IMR-90 (cell line): ENCODE measurements around the gene OR4D9. TPM values are rescaled to one million over a fixed set of nuclear protein-coding genes. Genes with fewer than 3 reads are reported as not detected.
A peak's percentile ranks its signal among the peaks of the same experiment; 100 is the strongest.

Experiments
- ATAC-seq: fragments of 200-7000 bp; cut with Tn5 transposase; 2 replicates; pipeline ENCODE4 v1.9.1; 2020; ENCODE audit warnings: low read depth, mild to moderate bottlenecking, moderate library complexity
- BruUV-seq: library from RNA; stranded (reverse); fragments of 400-500 nt; replicated peaks from 2 replicates; lab custom pipeline; 2021; lab: Mats Ljungman, UMichigan
- CTCF ChIA-PET: fragments of 300-600 bp; formaldehyde crosslinking; extraction: SDS; loops from one replicate; lab custom pipeline; 2021; ENCODE audit warnings: antibody characterized with exemption; lab: Yijun Ruan, JAX
- POLR2A ChIA-PET: fragments of 300-600 bp; sonication (Branson Sonifier 250); formaldehyde crosslinking; loops from one replicate; lab custom pipeline; 2022; ENCODE audit warnings: antibody characterized with exemption; ENCODE audit not compliant: unreplicated experiment; lab: Charles Lee
- DNase-seq: peaks from one replicate; pipeline ENCODE4 v3.0.0; 2013
- H2AFZ ChIP-seq: replicated peaks from 2 replicates; pipeline ENCODE3; 2013; ENCODE audit warnings: low read length, mild to moderate bottlenecking; ENCODE audit not compliant: poor library complexity
- H2AK5ac ChIP-seq: 2 replicates; pipeline ENCODE4 v1.6.1; 2013; ENCODE audit warnings: low read depth, low read length, inconsistent platforms
- H2AK9ac ChIP-seq: replicated peaks from 2 replicates; pipeline ENCODE3; 2013; ENCODE audit warnings: mild to moderate bottlenecking, low read depth, low read length, moderate library complexity; ENCODE audit not compliant: poor library complexity
- H2BK120ac ChIP-seq: 2 replicates; pipeline ENCODE4 v1.6.1; 2013; ENCODE audit warnings: low read depth, low read length, inconsistent platforms
- H2BK15ac ChIP-seq: 3 replicates; pipeline ENCODE4 v1.6.1; 2013; ENCODE audit warnings: low read depth, low read length, inconsistent platforms
- H2BK20ac ChIP-seq: 2 replicates; pipeline ENCODE4 v1.6.1; 2013; ENCODE audit warnings: low read depth, mild to moderate bottlenecking, inconsistent platforms, low read length, moderate library complexity
- H2BK5ac ChIP-seq: 2 replicates; pipeline ENCODE4 v1.6.1; 2013; ENCODE audit warnings: mild to moderate bottlenecking, low read depth, low read length, inconsistent platforms; ENCODE audit not compliant: poor library complexity, severe bottlenecking
- H3K14ac ChIP-seq: replicated peaks from 2 replicates; pipeline ENCODE4 v1.6.1; 2013; ENCODE audit warnings: low read depth, low read length, inconsistent platforms
- H3K18ac ChIP-seq: 2 replicates; pipeline ENCODE4 v1.6.1; 2013; ENCODE audit warnings: low read depth, low read length, control low read depth
- H3K23ac ChIP-seq: 2 replicates; pipeline ENCODE4 v1.6.1; 2013; ENCODE audit warnings: low read depth, low read length, inconsistent platforms
- H3K27ac ChIP-seq: 2 replicates; pipeline ENCODE4 v1.5.1; 2013; ENCODE audit warnings: mild to moderate bottlenecking, control low read depth, low read length; ENCODE audit not compliant: insufficient read depth
- H3K27me3 ChIP-seq: 2 replicates; pipeline ENCODE4 v1.6.1; 2013; ENCODE audit warnings: low read length; ENCODE audit not compliant: control insufficient read depth, insufficient read depth
- H3K36me3 ChIP-seq: 2 replicates; pipeline ENCODE4 v1.6.1; 2013; ENCODE audit warnings: low read length, mixed read lengths; ENCODE audit not compliant: control insufficient read depth, insufficient read depth
- H3K4ac ChIP-seq: 2 replicates; pipeline ENCODE4 v1.6.1; 2013; ENCODE audit warnings: low read depth, low read length, inconsistent platforms
- H3K4me1 ChIP-seq: 2 replicates; pipeline ENCODE4 v1.6.1; 2013; ENCODE audit warnings: low read length, mixed read lengths; ENCODE audit not compliant: control insufficient read depth, insufficient read depth
- H3K4me2 ChIP-seq: 2 replicates; pipeline ENCODE4 v1.6.1; 2013; ENCODE audit warnings: low read depth, mild to moderate bottlenecking, control low read depth, low read length, moderate library complexity
- H3K4me3 ChIP-seq: 2 replicates; pipeline ENCODE4 v1.5.1; 2013; ENCODE audit warnings: low read depth, mild to moderate bottlenecking, control low read depth, low read length, moderate library complexity; ENCODE audit not compliant: insufficient read depth
- H3K56ac ChIP-seq: 2 replicates; pipeline ENCODE4 v1.6.1; 2013; ENCODE audit warnings: low read length, inconsistent platforms; ENCODE audit not compliant: insufficient read depth; ENCODE audit errors: extremely low read depth
- H3K79me1 ChIP-seq, 2 experiments: 2 replicates each; pipeline ENCODE4 v1.6.1; 2013; ENCODE audit warnings: low read length in 2 of 2, inconsistent platforms in 1 of 2, low read depth in 1 of 2
- H3K9ac ChIP-seq: 2 replicates; pipeline ENCODE4 v1.6.1; 2013; ENCODE audit warnings: low read depth, low read length, control low read depth
- H3K9me1 ChIP-seq: 2 replicates; pipeline ENCODE4 v1.6.1; 2013; ENCODE audit warnings: low read length, inconsistent platforms; ENCODE audit not compliant: insufficient read depth
- H3K9me3 ChIP-seq: 2 replicates; pipeline ENCODE4 v1.6.1; 2013; ENCODE audit warnings: low read length; ENCODE audit not compliant: control insufficient read depth, insufficient read depth
- H4K20me1 ChIP-seq: 2 replicates; pipeline ENCODE4 v1.6.1; 2013; ENCODE audit warnings: low read length, inconsistent platforms; ENCODE audit not compliant: insufficient read depth
- H4K5ac ChIP-seq: 2 replicates; pipeline ENCODE4 v1.6.1; 2013; ENCODE audit warnings: mild to moderate bottlenecking, low read depth, low read length, control low read depth
- H4K8ac ChIP-seq, 2 experiments: 2 replicates each; pipeline ENCODE4 v1.6.1; 2013; ENCODE audit warnings: low read depth in 2 of 2, low read length in 2 of 2, control low read depth in 1 of 2, inconsistent platforms in 1 of 2
- H4K91ac ChIP-seq: 2 replicates; pipeline ENCODE4 v1.6.1; 2013; ENCODE audit warnings: low read depth, low read length, inconsistent platforms; ENCODE audit not compliant: insufficient read depth
- BHLHE40 ChIP-seq: fragments of 150-350 bp; IDR thresholded peaks from 2 replicates; pipeline ENCODE4 v1.6.1; 2016; ENCODE audit warnings: mild to moderate bottlenecking, low read depth, low read length
- CTCF ChIP-seq: conservative IDR thresholded peaks from 2 replicates; pipeline ENCODE4 v1.5.1; 2012; ENCODE audit warnings: mild to moderate bottlenecking, low read depth, low read length, improper control_type of control experiment
- ELK1 ChIP-seq: fragments of 150-350 bp; IDR thresholded peaks from 2 replicates; pipeline ENCODE4 v1.6.1; 2016; ENCODE audit warnings: low read depth, mild to moderate bottlenecking, low read length, moderate library complexity, borderline replicate concordance
- MAZ ChIP-seq: IDR thresholded peaks from 2 replicates; pipeline ENCODE4 v1.6.1; 2012; ENCODE audit warnings: low read depth, mild to moderate bottlenecking, low read length, improper control_type of control experiment, moderate library complexity, borderline replicate concordance
- MXI1 ChIP-seq: IDR thresholded peaks from 2 replicates; pipeline ENCODE4 v1.6.1; 2012; ENCODE audit warnings: low read depth, mild to moderate bottlenecking, low read length, moderate library complexity, borderline replicate concordance
- NFE2L2 ChIP-seq: fragments of 150-350 bp; IDR thresholded peaks from 2 replicates; pipeline ENCODE4 v1.6.1; 2016; ENCODE audit warnings: low read depth, mild to moderate bottlenecking, low read length
- POLR2A ChIP-seq: IDR thresholded peaks from 2 replicates; pipeline ENCODE4 v1.6.1; 2012; ENCODE audit warnings: mild to moderate bottlenecking, low read depth, low read length
- RFX5 ChIP-seq: IDR thresholded peaks from 2 replicates; pipeline ENCODE4 v1.8.0; 2012; ENCODE audit warnings: low read depth, mild to moderate bottlenecking, low read length, moderate library complexity
- SMC3 ChIP-seq: fragments of 150-350 bp; IDR thresholded peaks from 2 replicates; pipeline ENCODE4 v1.6.1; 2016; ENCODE audit warnings: low read depth, mild to moderate bottlenecking, antibody characterized with exemption, low read length, moderate library complexity
- WGBS, 2 experiments: methylation state at CpG; one replicate each; pipeline versions ENCODE4 v1.1.5 to v1.1.7; 2013; ENCODE audit warnings: missing lambda C conversion rate in 2 of 2; ENCODE audit not compliant: insufficient read length in 1 of 2; ENCODE audit errors: extremely low coverage in 2 of 2; 5-methylcytosine and 5-hydroxymethylcytosine counted together
- dilution Hi-C: fragments of 300-500 bp; cut with HindIII; formaldehyde crosslinking; loops from one replicate; pipeline ENCODE4 v1.14.3; 2018; ENCODE audit warnings: low sequenced_read_pairs; ENCODE audit not compliant: unreplicated experiment
- in situ Hi-C: fragments of 300-500 bp; cut with MboI; formaldehyde crosslinking; loops from 3 replicates; pipeline ENCODE4 v1.14.3; 2019; ENCODE audit warnings: low sequenced_read_pairs, inconsistent platforms, mixed read lengths
- intact Hi-C: fragments of 100-400 bp; cut with micrococcal nuclease; formaldehyde crosslinking; loops from 2 replicates; pipeline ENCODE4 v1.10.0; 2022
- polyA plus RNA-seq, 3 experiments: library from polyadenylated mRNA; depleted of rRNA; stranded (reverse); fragments of >200 nt; gene quantifications; 2 replicates each; pipeline ENCODE4 v1.2.3, GENCODE V29; 2012; ENCODE audit warnings: low replicate concordance in 1 of 3
- total RNA-seq: library from RNA; depleted of rRNA; stranded (reverse); fragments of >200 nt; gene quantifications from 2 replicates; pipeline ENCODE4 v1.2.3, GENCODE V29; 2012

The OR4D9 gene
- total and polyA plus RNA-seq, 2 of the 4 experiments (the other 2 are of a cell fraction): not detected

GRCh38 chr11:59558270-59558643, 46.9 kb downstream of the OR4D9 start:
- no peak overlapping the region for H3K4me2 ChIP-seq
- H3K27me3 ChIP-seq: no peaks in the 10 kb centered on the region
- H3K36me3 ChIP-seq: no peaks in the 10 kb centered on the region
- no peak overlapping the region for H3K56ac ChIP-seq
- DNase-seq (no peak), ATAC-seq (no peak)
- dilution Hi-C loops: no loop called here
- H2AK5ac ChIP-seq: peak overlapping the region; percentile 5; the same call in 1 of the 2 replicates
- H3K18ac ChIP-seq: no peak overlapping the region
- no peak overlapping the region for H2BK20ac ChIP-seq
- no peak overlapping the region for H3K4me3 ChIP-seq
- H3K9ac ChIP-seq: no peak overlapping the region
- no peak overlapping the region for H3K27ac ChIP-seq
- H3K4ac ChIP-seq: peak overlapping the region; percentile 8; the same call in 1 of the 2 replicates
- no peaks in the 10 kb centered on the region; the same call in 1 of the 2 replicates for H4K20me1 ChIP-seq
- no peaks in the 10 kb centered on the region for H3K9me3 ChIP-seq
- POLR2A ChIA-PET: no interaction called here
- H3K79me1 ChIP-seq: no peaks in the 10 kb centered on the region
- no TSS peak for BruUV-seq
- H2BK5ac ChIP-seq: no peak overlapping the region
- H3K14ac ChIP-seq: no peak overlapping the region
- no CpG with 5 or more reads among the region's 7 CpGs for WGBS, 2 experiments
- 0 out of 2 replicates have a peak, but pooled peaks cover 3% of the 10 kb centered on the region for H3K9me1 ChIP-seq
- peak overlapping the region; percentile 60 for H2AFZ ChIP-seq
- peak overlapping the region; percentile 6 to 74; a peak in 2 of 4 replicates for H4K8ac ChIP-seq
- H2AK9ac ChIP-seq: no peak overlapping the region
- H3K23ac ChIP-seq: peak overlapping the region; percentile 25; the same call in 1 of the 2 replicates
- CTCF ChIA-PET: interaction anchor here (1.2 kb wide), 1 partner anchor 12 kb away, joined by 3 read pairs; no protein-coding TSS in a partner anchor
- intact Hi-C loops: loop anchor here (10.0 kb wide), 1 partner anchor 983 kb away; the partner anchor contains the start of genes LPXN and ZFP91
- H2BK120ac ChIP-seq: no peak overlapping the region
- H2BK15ac ChIP-seq: no peak overlapping the region
- peaks cover 3% of the 10 kb centered on the region; the same call in 1 of the 2 replicates for H3K4me1 ChIP-seq
- H4K5ac ChIP-seq: peak overlapping the region; percentile 62
- no peak for TF ChIP-seq RFX5
- TF ChIP-seq MAZ: no peak
- no peak for TF ChIP-seq NFE2L2
- no peak for TF ChIP-seq CTCF
- TF ChIP-seq SMC3: no peak
- TF ChIP-seq POLR2A: no peak
- TF ChIP-seq BHLHE40: no peak
- no peak for TF ChIP-seq MXI1
- TF ChIP-seq ELK1: no peak
- no peak overlapping the region; the same call in 1 of the 2 replicates for H4K91ac ChIP-seq
- in situ Hi-C loops: loop anchor here (10.0 to 25.0 kb wide), 2 partner anchors 247 to 971 kb away; partner anchors contain the start of genes LPXN and ZFP91
